ENCODE data around the gene SLC13A4.

GRCh38 chr7:135771961-135772638 is 44.1 kb upstream of the SLC13A4 start:
- no peak for TF ChIP-seq MXI1 (conservative IDR thresholded peaks at IDR 0.05; ENCODE audit: poor library complexity, severe bottlenecking)
- TF ChIP-seq REST (IDR thresholded peaks at IDR 0.05; ENCODE audit: borderline replicate concordance), result no peak
- no peak for TF ChIP-seq CTCF (IDR thresholded peaks at IDR 0.05; ENCODE audit: poor library complexity, severe bottlenecking)
- no peak for TF ChIP-seq SMC3 (conservative IDR thresholded peaks at IDR 0.05; ENCODE audit: poor library complexity)

Data from neural cell (in vitro differentiated cells).